ENCODE measurements around the gene SYT5. TPM values are rescaled to one million over a fixed set of nuclear protein-coding genes. Genes with fewer than 3 reads are reported as not detected.

The SYT5 gene
- polyA plus RNA-seq, 6 donors from 2014 or later: 0.92 to 2.6 (median 1.6) TPM

DNA sequence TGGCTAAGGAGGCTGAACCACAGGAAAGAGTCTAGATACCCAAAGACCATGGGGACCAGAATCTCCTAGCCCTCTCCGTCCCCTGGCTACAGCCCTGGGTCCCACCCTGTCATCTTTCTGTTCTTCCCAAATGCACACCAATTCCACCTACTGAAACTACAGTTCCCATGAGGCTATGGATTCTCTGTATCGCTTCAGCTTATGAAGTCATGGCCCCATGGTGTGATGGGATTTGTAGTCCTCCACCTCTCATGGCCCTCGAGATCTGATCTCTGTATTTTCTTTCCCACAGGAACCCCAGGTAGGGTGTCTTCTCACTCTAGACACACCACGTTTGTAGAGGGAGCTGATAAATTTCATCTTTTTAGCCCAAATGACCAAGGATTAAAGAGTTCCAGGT is 17.4 kb upstream of the SYT5 start:
- no peak overlapping the region for H3K27ac Mint-ChIP-seq
- H3K4me3 Mint-ChIP-seq: no peak overlapping the region
- DNase-seq: no peak
- no peak for ATAC-seq (ENCODE audit: low read depth in 2 of 2)
- H3K9me3 Mint-ChIP-seq: peaks cover 0 to 4% (median 0%) of the 10 kb centered on the region in 7 donors
- H3K27me3 Mint-ChIP-seq: peaks cover 32 to 50% (median 45%) of the 10 kb centered on the region in 3 donors
- H3K36me3 Mint-ChIP-seq: no peaks in the 10 kb centered on the region
- peaks cover 0 to 8% (median 2%) of the 10 kb centered on the region in 3 donors for H3K4me1 Mint-ChIP-seq

DNA sequence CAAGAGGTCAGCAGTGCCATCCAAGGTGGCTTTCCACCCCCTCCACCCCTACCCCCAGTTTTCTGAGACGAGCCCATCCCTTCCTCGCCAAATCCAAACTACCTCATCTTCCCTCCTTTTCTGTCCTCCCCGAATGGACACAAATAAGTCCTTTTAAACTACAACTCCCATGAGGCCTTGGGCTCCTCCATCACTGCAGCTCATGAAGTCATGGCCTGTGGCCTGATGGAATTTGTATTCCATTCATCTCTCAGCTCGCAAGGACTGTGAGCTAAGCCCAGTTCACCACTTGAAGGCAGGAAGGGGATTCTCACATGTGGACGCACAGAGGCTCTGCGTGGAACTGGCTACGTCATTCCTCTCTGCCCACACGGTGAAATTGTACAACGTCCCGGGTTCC is 16.7 kb upstream of the SYT5 start:
- Mint-ChIP-seq H3K27ac (no peak overlapping the region), H3K4me3 (peak overlapping the region in 1 of 8 donors; percentile 50), H3K36me3 (no peaks in the 10 kb centered on the region), H3K27me3 (peaks cover 28 to 49% (median 45%) of the 10 kb centered on the region in 3 donors), H3K9me3 (peaks cover 0 to 4% (median 0%) of the 10 kb centered on the region in 7 donors), H3K4me1 (peaks cover 0 to 5% (median 2%) of the 10 kb centered on the region in 3 donors)
- DNase-seq (no peak), ATAC-seq (ENCODE audit: low read depth in 2 of 2) (no peak)

DNA sequence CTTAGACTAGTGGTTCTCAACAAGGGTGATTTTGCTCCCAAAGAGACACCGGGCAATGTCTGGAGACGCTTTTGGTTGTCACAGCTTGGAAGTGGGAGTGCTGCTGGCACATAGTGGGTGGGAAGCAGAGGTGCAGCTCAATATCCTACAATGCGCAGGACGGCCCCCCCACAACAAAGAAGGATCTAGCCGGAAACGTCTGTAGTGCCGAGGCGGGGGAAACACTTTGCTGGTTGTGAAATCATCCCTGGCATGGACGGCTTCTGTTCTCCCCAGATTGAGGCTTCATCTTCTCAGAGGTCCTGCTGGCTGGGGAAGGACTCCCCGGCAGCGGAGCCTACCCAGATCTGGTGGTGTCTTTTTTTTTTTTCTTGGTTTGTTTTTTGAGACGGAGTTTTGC is 13.4 kb upstream of the SYT5 start:
- peaks cover 2 to 7% (median 5%) of the 10 kb centered on the region in 3 donors for H3K4me1 Mint-ChIP-seq
- H3K4me3 Mint-ChIP-seq: no peak overlapping the region
- H3K27me3 Mint-ChIP-seq: peaks cover 13 to 41% (median 30%) of the 10 kb centered on the region in 3 donors
- peaks cover 0 to 4% (median 0%) of the 10 kb centered on the region in 7 donors for H3K9me3 Mint-ChIP-seq
- DNase-seq (no peak), ATAC-seq (ENCODE audit: low read depth in 2 of 2) (no peak)
- H3K27ac Mint-ChIP-seq: no peak overlapping the region
- no peaks in the 10 kb centered on the region for H3K36me3 Mint-ChIP-seq

DNA sequence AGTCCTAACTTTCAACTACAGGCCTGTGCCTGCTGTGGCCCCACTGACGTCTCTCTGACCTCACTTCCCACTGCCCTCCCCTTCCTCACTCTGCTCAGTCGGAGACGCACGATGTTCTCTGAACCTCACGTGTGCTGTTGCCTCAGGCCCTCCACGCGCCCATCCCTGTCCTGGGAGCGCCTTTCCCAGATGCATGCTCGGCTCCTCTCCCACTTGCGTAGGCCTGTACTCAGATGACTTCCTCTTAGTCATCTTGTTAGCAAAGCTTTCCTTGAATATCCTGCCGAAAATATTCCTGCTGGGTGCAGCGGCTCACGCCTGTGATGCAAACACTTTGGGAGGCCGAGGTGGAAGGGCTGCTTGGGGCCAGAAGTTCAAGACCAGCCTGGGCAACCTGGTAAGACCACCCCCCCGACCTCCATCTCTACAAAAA is 9.3 kb upstream of the SYT5 start:
- H3K27ac Mint-ChIP-seq: no peak overlapping the region
- ATAC-seq (ENCODE audit: low read depth in 2 of 2) (no peak), DNase-seq (no peak)
- H3K9me3 Mint-ChIP-seq: peaks cover 0 to 2% (median 0%) of the 10 kb centered on the region in 7 donors
- no peaks in the 10 kb centered on the region for H3K36me3 Mint-ChIP-seq
- H3K4me1 Mint-ChIP-seq: peaks cover 3 to 6% (median 4%) of the 10 kb centered on the region in 3 donors
- peaks cover 8 to 46% (median 32%) of the 10 kb centered on the region in 3 donors for H3K27me3 Mint-ChIP-seq
- no peak overlapping the region for H3K4me3 Mint-ChIP-seq

DNA sequence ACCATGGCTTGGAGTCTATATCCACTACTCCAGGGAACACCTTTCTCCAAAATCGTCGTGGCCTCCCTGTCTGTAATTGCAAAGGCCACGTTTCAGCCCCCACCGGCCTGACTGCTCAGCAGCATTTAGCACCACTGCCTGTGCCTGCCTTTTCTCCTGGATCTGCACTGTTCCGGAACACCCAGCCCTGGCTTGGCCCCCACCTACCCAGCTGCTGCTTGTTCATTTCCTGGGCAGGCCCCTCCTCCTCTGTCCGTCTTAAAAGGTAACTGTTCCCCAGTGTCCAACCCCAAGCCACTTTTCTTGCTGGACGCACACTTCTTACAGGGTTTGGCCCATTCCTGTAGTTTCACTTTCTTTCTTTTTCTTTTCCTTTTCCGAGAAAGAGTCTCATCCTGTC is 8.5 kb upstream of the SYT5 start:
- Mint-ChIP-seq H3K4me3 (no peak overlapping the region), H3K27ac (no peak overlapping the region), H3K9me3 (peaks cover 0 to 2% (median 0%) of the 10 kb centered on the region in 7 donors), H3K36me3 (no peaks in the 10 kb centered on the region), H3K4me1 (peaks cover 3 to 6% (median 4%) of the 10 kb centered on the region in 3 donors), H3K27me3 (peaks cover 11 to 49% (median 39%) of the 10 kb centered on the region in 3 donors)
- ATAC-seq (ENCODE audit: low read depth in 2 of 2): no peak
- DNase-seq: no peak

DNA sequence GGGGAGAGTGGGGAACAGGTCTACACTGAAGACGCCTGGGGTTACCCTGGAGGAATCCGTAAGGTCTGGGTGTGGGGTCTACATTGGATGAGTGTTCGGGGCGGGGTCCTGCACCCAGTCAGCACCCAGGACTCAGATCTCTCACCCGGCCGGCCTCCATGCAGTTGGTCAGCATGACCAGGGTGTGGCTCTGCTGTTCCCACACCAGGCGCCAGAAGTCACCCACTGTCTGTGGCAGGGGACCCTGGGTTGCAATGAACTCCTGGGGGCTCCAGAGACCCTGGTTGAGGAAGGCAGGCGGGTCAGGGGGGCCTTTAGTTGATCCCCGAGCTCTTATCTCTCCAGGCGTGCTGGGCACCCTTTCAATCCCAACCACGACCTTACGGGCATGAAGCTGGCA is 6.0 kb upstream of the SYT5 start:
- DNase-seq (no peak), ATAC-seq (ENCODE audit: low read depth in 2 of 2) (no peak)
- Mint-ChIP-seq H3K36me3 (no peaks in the 10 kb centered on the region), H3K4me3 (no peak overlapping the region), H3K4me1 (peaks cover 3 to 6% (median 5%) of the 10 kb centered on the region in 3 donors), H3K27me3 (peaks cover 14 to 55% (median 47%) of the 10 kb centered on the region in 3 donors), H3K27ac (peak overlapping the region in 2 of 6 donors; percentile 24 to 92), H3K9me3 (peaks cover 0 to 2% (median 0%) of the 10 kb centered on the region in 7 donors)

DNA sequence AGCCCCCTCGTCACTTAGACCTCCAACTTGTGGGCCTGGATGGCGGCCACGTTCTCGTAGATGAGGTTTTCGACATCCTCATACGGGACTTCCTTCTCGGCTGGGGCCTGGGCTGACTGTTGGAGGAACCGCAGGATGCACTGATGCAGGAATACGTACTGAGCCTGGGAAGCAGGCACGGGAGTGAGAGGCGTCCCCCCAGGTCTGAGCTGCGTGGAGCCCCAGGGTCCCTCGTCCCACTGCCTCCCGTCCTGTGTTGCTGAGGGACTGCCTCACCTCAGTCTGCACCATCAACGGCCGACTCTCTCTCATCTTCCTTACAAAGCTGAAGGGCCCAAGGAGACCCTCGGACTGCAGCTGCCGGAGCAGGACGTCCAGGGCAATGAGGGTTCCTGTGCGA is 1.7 kb upstream of the SYT5 start:
- Mint-ChIP-seq H3K4me3 (peak overlapping the region in 3 of 8 donors; percentile 24 to 75 (median 32)), H3K4me1 (peaks cover 24 to 29% (median 28%) of the 10 kb centered on the region in 3 donors), H3K27ac (peak overlapping the region in 4 of 6 donors; percentile 52 to 100 (median 83)), H3K9me3 (peaks cover 0 to 6% (median 0%) of the 10 kb centered on the region in 7 donors), H3K27me3 (peaks cover 39 to 90% (median 84%) of the 10 kb centered on the region in 3 donors), H3K36me3 (no peaks in the 10 kb centered on the region)
- no peak for ATAC-seq (ENCODE audit: low read depth in 2 of 2)
- DNase-seq: no peak

DNA sequence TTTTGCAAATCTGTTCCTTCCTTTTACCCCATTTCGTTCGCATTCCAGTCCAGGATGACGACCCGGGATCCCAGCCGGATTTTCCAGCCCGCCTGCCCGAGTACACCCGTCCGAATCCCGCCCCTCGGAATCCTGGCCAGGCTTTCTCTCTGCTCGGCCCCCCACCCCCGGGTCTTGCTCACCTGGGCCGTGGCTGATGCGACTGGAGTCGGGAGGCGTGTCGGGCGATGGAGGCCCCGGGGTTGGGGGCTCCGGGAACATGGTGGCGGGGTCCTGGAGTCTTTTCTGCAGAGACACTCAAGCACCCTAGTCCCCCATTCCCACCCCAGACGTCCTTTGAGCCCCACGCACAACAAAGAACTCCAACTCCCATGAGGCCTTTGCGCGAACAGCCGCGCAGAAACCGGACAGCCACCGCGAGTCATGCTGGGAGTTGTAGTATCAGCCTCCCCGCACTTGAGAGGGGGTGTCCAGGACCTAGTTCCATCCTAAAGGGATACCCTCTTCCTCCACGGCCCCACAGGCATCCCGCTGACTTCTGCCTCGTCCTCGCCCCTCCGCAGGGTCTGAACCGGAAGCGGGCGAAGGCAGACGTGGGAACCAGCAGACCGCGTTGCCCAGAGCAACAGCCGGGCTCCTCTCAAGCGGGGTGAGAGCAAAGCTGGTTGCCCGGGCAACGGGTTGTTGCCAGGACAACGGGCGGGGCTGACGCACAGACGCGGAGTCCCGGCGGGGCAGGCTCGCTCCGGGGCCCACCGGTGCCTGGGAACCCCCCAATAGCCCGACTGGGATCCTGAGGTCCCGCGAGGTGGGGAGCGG is 1.1 kb downstream of the SYT5 start:
- Mint-ChIP-seq H3K36me3 (peaks cover 0 to 7% of the 10 kb centered on the region in 2 donors), H3K4me1 (peaks cover 32 to 37% (median 33%) of the 10 kb centered on the region in 3 donors), H3K27ac (peak overlapping the region; percentile 94 to 100 (median 99)), H3K27me3 (peaks cover 50 to 92% (median 88%) of the 10 kb centered on the region in 3 donors), H3K4me3 (peak overlapping the region; percentile 68 to 91 (median 84)), H3K9me3 (peaks cover 0 to 6% (median 0%) of the 10 kb centered on the region in 7 donors)
- DNase-seq: peak; percentile 97
- peak; percentile 85 to 86 for ATAC-seq (ENCODE audit: low read depth in 2 of 2)

DNA sequence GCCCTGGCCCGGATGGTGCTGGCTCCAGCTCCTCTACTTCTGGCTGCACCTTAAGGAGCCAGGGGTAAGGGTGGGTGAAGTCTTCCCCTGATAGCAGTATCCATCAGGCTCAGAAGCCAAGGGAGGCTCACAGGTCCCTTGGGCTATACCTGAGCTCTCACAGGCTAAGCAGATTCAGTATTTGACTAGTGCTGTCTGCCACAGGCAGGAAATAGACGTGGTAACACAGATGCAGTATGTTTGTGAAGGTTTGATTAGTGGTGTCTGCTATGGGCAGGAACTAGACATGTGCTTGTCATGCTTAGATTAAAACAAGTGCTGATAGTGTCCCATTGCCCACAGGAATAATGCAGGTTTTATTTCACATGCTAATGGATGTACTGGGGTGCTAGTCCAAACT is 4.0 kb downstream of the SYT5 start:
- H3K27me3 Mint-ChIP-seq: peaks cover 60 to 97% (median 93%) of the 10 kb centered on the region in 3 donors
- H3K27ac Mint-ChIP-seq: peak overlapping the region in 1 of 6 donors; percentile 33
- H3K36me3 Mint-ChIP-seq: peaks cover 0 to 26% of the 10 kb centered on the region in 2 donors
- H3K4me3 Mint-ChIP-seq: peak overlapping the region in 2 of 8 donors; percentile 19 to 43
- DNase-seq: no peak
- no peak for ATAC-seq (ENCODE audit: low read depth in 2 of 2)
- H3K4me1 Mint-ChIP-seq: peaks cover 45 to 50% (median 49%) of the 10 kb centered on the region in 3 donors
- peaks cover 5 to 11% (median 6%) of the 10 kb centered on the region in 7 donors for H3K9me3 Mint-ChIP-seq

DNA sequence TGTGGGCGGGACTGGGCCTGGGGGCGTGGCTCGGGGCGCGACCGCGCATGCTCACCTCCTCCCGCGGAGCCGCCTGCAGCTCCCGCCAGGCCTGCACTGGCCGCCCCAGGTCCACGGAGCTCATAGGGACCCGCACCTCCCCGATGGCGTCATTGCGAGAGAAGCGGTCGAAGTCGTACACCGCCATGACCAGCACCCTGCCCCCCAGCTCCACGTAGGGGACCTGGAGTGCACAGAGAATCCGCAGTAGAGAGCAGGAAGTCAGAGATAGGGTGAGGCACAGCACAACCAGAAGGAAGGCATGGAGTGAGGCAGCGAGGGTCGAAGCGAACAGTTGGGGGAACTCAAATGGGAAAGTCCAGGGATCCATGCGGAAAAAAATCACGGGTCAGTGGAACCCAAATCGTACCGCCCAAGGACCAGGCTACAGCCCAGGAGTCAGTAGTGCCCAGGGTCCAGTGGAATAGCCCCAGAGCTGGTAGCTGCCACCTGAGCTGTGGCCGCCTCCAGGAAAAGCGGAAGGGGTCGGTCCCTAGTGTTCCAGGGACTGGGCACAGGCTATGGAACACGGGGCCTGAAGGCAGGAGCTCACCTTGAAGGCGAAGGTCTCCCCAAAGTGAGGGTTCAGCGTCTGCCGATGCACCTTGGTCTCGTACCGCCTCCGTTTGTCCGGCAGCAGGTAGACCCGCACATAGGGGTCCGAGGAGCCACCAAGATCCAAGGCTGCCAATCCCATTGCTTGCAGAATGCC is 4.8 kb downstream of the SYT5 start:
- H3K36me3 Mint-ChIP-seq: peaks cover 0 to 26% of the 10 kb centered on the region in 2 donors
- ATAC-seq (ENCODE audit: low read depth in 2 of 2) (no peak), DNase-seq (no peak)
- H3K27me3 Mint-ChIP-seq: peaks cover 56 to 97% (median 93%) of the 10 kb centered on the region in 3 donors
- H3K9me3 Mint-ChIP-seq: peaks cover 5 to 11% (median 6%) of the 10 kb centered on the region in 7 donors
- H3K4me1 Mint-ChIP-seq: peaks cover 37 to 46% (median 43%) of the 10 kb centered on the region in 3 donors
- peak overlapping the region in 3 of 6 donors; percentile 59 to 74 (median 61) for H3K27ac Mint-ChIP-seq
- peak overlapping the region in 2 of 8 donors; percentile 55 to 73 for H3K4me3 Mint-ChIP-seq

DNA sequence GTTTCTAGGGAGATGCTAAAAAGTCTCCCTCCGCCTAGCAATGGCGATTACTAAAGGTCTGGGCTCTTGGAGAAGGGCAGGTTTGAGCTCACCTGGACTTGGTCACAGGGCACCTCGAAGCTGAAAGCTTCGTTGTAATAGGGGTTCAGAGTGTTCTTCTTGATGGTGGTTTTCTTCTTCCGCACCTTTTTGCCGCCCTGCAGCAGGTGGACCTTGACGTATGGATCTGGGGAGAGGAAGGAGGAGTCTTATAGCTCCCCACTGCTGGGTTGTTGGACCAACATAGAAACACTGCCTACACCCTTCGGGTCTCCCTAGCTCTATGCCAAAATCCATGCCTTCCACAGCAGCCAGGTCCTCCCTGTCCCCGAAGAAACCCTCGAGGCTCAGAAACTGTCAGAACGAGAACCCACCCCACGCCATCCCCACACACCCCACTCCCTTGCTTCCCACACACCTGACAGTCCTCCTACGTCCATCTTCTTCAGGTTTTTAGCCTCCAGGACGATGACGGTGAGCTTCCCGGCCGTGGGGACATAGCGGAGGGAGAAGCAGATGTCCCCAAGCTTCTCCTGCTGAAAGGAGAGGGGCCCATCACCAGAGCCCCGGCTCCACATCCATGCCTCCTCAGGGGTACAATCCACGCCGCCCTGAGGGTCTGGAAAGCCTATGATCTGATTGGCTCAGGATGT is 5.5 kb downstream of the SYT5 start:
- Mint-ChIP-seq H3K27ac (peak overlapping the region in 2 of 6 donors; percentile 61 to 70), H3K36me3 (peaks cover 0 to 26% of the 10 kb centered on the region in 2 donors), H3K4me3 (peak overlapping the region in 7 of 8 donors; percentile 72 to 87 (median 79)), H3K9me3 (peaks cover 4 to 11% (median 6%) of the 10 kb centered on the region in 7 donors), H3K4me1 (peaks cover 32 to 39% (median 38%) of the 10 kb centered on the region in 3 donors), H3K27me3 (peaks cover 56 to 94% (median 93%) of the 10 kb centered on the region in 3 donors)
- ATAC-seq (ENCODE audit: low read depth in 2 of 2) (no peak), DNase-seq (no peak)

DNA sequence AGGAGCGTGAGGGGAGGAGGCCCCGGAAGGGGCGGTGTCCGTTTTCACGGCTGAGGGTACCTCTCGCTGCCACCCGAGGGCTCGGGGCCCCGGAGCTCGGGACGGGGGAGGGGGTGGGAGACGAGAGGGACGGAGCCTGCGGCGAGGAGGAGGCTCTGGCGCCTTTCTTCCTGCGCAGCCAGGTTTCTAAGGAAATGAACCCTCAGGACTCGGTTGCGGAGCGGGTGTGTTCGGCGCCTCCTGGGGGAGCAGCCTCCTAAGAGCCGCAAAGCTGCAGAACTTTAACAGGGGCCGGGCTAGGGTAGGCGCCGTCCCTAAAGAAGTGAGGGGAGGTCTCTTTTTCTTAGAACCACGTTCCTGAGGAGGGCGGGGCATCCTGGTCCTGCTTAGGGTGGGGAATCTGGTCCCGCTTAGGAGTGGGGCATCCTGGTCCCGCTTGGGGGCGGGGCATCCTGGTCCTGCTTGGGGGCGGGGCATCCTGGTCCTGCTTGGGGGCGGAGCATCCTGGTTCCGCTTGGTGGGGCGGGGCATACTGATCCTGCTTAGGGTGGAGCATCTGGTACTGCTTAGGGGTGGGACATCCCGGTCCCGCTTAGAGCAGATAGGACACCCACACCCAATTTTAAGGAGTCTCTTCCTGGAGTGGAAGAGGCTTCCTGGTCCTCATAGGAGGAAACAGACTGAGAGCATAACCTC is 6.2 kb downstream of the SYT5 start:
- peaks cover 25 to 32% (median 31%) of the 10 kb centered on the region in 3 donors for H3K4me1 Mint-ChIP-seq
- DNase-seq: no peak
- ATAC-seq (ENCODE audit: low read depth in 2 of 2): peak; percentile 50 to 61

More for the DNA sequence above, 6.2 kb downstream of the SYT5 start:
- Mint-ChIP-seq H3K36me3 (peaks cover 0 to 26% of the 10 kb centered on the region in 2 donors), H3K27ac (no peak overlapping the region), H3K4me3 (peak overlapping the region; percentile 66 to 87 (median 80)), H3K27me3 (peaks cover 56 to 94% (median 94%) of the 10 kb centered on the region in 3 donors), H3K9me3 (peaks cover 3 to 11% (median 6%) of the 10 kb centered on the region in 7 donors)
